AG10803 (cell line): ENCODE data around the gene TRAPPC2B.

ENCODE experiments used
- DNase-seq: peaks from one replicate; pipeline ENCODE4 v3.0.0; 2010; ENCODE audit warnings: low read depth
- H3K4me3 ChIP-seq: 2 replicates; pipeline ENCODE4 v1.5.1; 2011; ENCODE audit warnings: mild to moderate bottlenecking, low read length, control low read depth
- TF ChIP-seq, protein P1 (sequence below): conservative IDR thresholded peaks from 2 replicates; pipeline ENCODE4 v1.5.1; 2011; ENCODE audit warnings: mild to moderate bottlenecking, low read length, control low read depth, inconsistent platforms

TRAPPC2B gene

DNA sequence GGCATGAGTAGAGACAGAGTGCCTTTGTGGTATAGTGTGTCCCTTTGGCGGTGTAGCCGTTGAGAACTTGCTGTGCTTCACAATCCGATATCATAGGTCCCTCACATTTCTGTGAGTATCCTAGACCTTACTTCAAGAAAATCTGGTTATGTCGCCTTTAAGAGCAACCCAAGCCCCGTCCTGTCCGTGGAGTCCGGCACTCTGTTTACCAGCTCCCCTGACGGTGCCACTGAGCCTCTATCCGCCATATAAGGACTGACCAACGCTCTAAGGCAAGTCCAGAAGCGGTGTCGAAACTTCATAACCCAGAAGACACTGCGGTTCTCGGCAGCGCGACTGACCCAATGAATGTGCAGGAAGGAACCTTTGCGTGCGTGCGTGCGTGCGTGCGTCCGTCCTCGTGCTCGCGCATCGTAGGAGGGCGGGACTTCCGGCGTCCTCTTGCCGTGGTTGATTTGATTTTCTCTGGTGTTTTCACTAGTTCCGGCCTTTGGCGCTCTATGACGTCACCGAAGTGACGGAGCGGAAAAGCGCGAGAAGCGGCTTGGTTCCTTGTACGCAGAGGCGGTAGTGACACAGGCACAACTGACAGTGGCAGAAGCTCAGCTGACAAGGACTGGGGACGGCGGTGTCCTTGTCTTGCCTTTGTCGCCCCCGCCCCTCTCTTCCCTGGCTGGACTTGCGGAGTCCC is at the start of gene TRAPPC2B, which contains the start of gene ZNF547:
TRAPPC2B (plus strand) TSS at position 555 of the 691 bp plus-strand sequence. CDS start 1,283 bp downstream, outside the sequence.
ZNF547 (plus strand) TSS at position 555 of the 691 bp plus-strand sequence. CDS start 5,005 bp downstream, outside the sequence.
- DNase-seq: peak; percentile 100
- TF ChIP-seq, protein P1, sequence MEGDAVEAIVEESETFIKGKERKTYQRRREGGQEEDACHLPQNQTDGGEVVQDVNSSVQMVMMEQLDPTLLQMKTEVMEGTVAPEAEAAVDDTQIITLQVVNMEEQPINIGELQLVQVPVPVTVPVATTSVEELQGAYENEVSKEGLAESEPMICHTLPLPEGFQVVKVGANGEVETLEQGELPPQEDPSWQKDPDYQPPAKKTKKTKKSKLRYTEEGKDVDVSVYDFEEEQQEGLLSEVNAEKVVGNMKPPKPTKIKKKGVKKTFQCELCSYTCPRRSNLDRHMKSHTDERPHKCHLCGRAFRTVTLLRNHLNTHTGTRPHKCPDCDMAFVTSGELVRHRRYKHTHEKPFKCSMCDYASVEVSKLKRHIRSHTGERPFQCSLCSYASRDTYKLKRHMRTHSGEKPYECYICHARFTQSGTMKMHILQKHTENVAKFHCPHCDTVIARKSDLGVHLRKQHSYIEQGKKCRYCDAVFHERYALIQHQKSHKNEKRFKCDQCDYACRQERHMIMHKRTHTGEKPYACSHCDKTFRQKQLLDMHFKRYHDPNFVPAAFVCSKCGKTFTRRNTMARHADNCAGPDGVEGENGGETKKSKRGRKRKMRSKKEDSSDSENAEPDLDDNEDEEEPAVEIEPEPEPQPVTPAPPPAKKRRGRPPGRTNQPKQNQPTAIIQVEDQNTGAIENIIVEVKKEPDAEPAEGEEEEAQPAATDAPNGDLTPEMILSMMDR: no peak
- H3K4me3 ChIP-seq: peak within 1 kb of the TSS; percentile 86

DNA sequence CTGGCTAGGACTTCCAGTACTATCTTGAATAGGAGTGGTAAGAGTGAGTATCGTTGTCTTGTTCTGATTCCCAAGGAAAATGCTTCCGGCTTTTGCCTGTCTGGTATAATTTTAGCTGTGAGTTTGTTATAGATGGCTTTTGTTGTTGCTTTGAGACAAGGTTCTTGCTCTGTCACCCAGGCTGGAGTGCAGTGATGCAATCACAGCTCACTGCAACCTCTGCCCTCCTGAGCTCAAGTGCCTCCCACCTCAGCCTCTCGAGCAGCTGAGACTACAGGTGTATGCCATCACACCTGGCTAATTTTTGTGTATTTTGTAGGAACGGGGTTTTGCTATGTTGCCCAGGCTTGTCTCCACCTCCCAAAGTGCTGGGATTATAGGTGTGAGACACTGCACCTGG is 49.2 kb upstream of the TRAPPC2B start:
- TF ChIP-seq, protein P1: no peak
- DNase-seq: no peak
- no peak overlapping the region for H3K4me3 ChIP-seq

DNA sequence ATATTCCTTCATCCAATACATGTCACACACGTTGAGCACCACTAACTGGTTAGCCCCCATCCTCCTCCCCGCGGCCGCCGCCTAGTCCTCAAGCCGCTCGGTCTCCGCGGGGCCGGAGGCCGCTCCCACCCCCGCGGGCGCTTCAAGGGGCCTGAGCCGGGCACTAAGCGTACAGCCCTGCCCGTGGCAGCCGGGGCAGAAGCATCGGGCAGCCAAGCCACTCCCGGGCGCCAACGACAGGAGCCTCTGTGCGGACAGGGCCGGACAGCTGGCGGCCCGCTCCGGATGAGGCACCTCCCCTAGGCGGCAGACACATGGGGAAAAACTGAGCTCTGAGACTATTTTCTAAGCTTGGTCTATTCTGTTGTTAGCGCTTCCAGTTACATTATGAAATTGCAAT is 45.8 kb upstream of the TRAPPC2B start:
- H3K4me3 ChIP-seq: no peak overlapping the region
- TF ChIP-seq, protein P1: no peak
- DNase-seq: no peak

DNA sequence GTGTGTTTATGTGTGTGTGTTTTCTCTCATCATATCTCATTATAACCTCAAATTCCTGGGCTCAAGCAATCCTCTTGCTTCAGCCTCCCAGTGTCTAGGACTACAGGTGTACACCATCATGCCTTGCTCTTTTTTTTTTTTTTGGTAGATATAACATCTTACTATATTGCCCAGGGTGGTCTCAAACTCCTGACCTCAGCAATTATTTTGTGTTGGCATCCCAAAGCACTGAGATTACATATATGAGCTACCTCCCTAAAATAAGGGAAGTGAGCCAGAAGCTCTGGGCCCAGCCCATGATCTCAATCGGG is 43.5 kb upstream of the TRAPPC2B start:
- TF ChIP-seq, protein P1: no peak
- peak overlapping the region; percentile 87 for H3K4me3 ChIP-seq
- no peak for DNase-seq

DNA sequence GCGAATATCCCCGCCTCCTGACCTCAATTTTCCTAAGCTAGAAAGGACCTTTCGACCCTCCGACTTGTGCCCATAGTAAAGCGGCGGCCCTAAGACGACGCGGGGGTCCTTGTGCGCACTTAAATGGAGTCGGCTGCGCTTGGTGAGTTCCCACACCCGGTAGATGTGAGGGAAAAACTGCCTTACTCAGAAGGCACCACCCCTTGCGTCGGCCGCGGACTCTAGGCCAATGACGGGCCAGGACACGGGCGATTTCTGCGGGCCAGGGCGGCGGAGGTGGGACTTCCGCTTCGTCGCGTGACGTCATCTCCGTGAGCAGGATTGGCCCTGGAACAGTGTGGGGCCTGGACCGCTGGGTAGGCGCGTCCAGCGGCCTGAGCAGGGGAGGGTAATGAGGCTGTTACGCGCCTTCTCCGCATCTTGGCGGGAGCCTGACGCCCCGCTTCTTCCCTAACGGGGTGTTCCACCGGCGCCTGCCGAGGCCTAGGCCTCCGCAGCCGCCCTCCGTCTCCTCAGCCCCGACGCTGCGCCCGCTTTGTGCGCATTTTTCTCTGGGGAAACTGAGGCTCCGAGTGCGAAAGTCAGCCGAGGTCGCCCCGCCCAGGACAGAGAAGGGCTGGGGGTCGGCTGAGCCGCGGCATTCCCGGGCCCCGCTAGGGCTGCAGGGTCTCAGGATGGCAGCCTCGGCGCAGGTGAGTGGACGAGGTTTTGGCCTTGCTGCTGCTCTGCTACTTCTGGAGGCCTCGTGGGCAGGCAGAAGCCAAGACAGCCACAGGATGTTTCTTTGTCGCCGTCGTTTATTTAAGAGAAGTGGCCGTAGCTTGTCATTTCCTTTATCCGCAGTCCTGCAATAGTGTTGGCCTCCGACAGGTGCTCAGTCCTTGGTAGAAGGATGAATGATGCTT is 42.9 kb upstream of the TRAPPC2B start, which contains the start of gene ZNF543:
ZNF543 (plus strand) TSS at position 293 of the 905 bp plus-strand sequence; CDS start at position 675, 382 bp downstream.
- DNase-seq: peak; percentile 94
- H3K4me3 ChIP-seq: peak within 1 kb of the TSS; percentile 87
- TF ChIP-seq, protein P1: peak; percentile 22; the same call in 1 of the 2 replicates

DNA sequence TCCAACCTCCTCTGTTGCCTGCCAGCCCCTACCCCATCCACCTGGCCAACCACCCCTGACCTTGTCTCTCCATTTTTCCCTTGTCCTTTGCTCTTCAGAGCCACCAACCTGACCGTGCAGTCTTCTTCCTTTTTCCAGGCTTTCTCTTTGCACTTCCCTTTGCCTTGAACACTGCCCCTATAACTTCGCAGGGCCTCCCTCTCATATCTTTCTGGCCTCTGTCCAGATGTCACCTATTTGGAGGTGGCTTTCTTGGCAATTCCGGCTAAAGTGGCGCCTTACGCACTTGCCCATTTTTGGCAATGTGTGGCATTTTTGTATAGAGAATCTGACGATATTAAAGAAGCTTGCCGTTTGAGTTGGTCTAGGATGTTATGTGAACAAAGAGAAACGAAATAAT is 42.2 kb upstream of the TRAPPC2B start:
- no peak for DNase-seq
- TF ChIP-seq, protein P1: no peak
- peak overlapping the region; percentile 87 for H3K4me3 ChIP-seq
